Measurements from ENCODE around the gene SORCS3. TPM values are rescaled to one million over a fixed set of nuclear protein-coding genes. Genes with fewer than 3 reads are reported as not detected.

Gene SORCS3
- polyA plus RNA-seq, 3 donors: 3.6 to 5.7 (median 4.6) TPM

DNA sequence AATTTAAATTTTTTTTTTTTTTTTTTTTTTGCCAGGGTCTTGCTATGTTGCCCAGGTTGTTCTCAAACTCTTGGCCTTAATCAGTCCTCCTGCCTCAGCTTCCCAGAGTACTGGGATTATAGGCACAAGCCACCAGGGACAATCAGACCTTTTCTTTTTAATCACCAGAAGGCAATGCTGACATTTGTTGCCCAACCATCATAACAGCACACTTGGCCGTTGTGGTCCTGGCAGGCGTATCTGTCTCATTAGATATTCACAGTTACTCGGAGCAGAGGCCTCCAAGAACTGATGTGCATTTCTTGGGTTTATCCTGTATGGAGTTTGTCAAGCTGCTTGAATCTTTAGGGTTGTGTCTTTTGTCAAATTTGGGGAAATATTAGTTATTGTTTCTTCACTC, 100.0 kb downstream of the SORCS3 start:
- DNase-seq (ENCODE audit: extremely low read depth in 1 of 11, low read depth in 9 of 11, low spot score in 4 of 11): no peak

DNA sequence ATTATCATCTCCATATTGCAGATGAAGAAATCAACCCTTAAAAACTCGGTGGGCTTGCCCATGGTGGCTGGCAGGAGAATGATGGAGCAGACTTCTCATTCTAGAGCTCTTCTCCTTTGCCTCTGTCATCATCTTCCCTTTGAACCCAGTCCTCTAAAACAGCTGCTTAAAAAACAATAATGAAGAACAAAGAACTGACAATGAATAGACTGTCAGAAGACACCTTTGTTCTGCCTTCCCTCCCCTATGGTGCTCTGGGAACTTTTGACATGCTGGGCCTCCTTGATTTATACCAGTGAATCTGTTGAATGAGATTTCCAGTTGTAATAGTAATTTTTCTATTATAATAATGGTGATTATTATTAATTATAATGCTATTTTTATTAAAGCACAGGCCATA, 103.0 kb downstream of the SORCS3 start:
- DNase-seq (ENCODE audit: extremely low read depth in 1 of 11, low read depth in 9 of 11, low spot score in 4 of 11): no peak

DNA sequence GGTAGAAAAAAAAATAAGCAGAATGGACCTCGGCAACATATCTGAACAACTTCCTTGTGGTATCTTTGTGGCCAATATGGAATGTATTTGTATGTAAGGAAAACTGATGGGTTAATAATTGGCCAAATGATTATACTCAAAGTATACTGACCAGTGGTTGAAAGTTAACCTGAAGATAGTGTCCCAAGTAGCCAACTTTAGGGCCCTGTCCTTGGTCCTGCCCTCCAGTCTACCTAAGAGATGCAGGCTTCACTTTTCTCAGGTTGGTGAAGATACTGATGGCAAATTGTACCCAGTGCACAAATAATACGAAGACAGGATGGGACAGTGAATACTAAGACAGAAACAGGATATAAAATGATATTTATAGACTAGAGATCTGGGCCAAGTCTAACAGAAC, 109.2 kb downstream of the SORCS3 start:
- peak in 1 of 11 donors; percentile 20 for DNase-seq (ENCODE audit: extremely low read depth in 1 of 11, low read depth in 9 of 11, low spot score in 4 of 11)

DNA sequence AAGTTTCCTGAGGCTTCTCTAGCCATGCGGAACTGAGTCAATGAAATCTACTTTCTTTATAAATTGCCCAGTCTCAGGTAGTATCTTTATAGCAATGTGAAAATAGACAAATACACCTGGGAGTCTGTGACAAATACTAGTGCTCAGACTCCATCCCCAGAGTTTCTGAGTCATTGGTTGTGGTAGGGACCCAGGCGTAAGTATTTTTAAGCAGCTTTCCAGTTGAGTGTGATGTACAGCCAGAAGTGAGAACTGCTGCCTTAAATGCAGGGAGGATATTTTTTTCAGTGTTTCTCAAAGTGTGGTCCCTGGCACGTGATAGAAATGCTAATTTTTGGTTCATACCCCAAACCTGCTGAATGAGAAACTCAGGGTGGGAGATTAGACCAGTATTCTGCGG, 121.7 kb downstream of the SORCS3 start:
- DNase-seq (ENCODE audit: extremely low read depth in 1 of 11, low read depth in 9 of 11, low spot score in 4 of 11): no peak

DNA sequence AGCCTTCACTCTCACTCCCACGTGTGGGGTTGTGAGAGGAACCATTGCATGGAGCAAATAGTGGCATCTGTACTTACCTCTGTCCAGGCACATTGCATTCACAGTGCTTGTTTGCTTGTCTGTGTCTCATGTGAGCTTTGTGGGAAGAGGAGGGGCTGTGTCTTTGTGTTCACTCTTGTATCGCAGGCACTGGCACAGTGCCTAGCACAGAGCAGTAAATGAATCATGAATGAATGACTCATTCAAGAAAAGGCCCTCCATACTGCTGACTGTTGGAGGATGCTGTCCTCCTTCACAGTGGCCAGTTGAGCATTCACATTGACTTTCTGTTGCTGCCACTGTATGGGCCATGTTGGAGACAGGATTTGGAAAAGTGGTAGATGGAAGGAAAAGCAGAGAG, 125.3 kb downstream of the SORCS3 start:
- DNase-seq (ENCODE audit: extremely low read depth in 1 of 11, low read depth in 9 of 11, low spot score in 4 of 11): no peak

DNA sequence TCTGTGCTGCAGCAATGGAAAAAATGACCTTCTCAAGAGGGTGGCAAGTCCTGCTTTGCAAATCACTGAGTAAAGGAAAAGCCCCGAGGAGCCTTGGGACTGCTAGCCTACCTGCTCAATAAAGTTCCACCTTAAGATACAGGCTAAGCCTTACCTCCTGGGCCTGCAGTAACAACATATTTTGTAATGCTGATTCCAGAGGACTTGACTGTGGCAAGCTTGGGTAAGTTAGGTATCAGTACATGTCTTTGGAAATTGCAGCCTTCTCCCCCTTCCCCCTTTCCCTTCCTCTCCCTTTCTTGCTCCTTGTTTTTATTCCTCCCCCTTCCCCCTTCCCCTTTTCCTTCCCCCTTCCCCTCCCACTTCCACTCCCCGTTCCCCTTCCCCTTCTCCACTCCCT, 126.2 kb downstream of the SORCS3 start:
- DNase-seq (ENCODE audit: extremely low read depth in 1 of 11, low read depth in 9 of 11, low spot score in 4 of 11): no peak

GRCh38 chr10:104767745-104768144, 126.7 kb downstream of the SORCS3 start:
- DNase-seq (ENCODE audit: extremely low read depth in 1 of 11, low read depth in 9 of 11, low spot score in 4 of 11): no peak

GRCh38 chr10:104773105-104773504, 132.0 kb downstream of the SORCS3 start:
- no peak for DNase-seq (ENCODE audit: extremely low read depth in 1 of 11, low read depth in 9 of 11, low spot score in 4 of 11)

DNA sequence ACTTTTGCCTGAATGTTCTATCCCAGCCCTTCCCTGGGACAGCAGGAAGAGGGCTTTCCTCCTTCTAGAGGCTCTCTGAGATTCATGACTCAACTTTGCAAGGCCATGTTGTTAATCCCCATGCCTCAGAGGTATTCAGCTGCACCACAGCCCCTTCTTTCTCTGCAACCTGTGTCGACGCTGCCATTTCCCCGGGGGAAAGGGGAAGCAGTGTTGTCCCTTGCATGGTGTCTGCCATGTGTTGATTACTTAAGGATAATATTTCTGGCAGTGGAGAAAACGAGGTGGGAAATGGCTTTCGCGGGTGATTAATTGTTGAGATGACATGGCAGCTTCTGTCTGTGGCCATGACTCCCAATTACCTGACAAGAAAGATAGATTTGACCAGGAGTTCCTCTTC, 133.1 kb downstream of the SORCS3 start:
- DNase-seq (ENCODE audit: extremely low read depth in 1 of 11, low read depth in 9 of 11, low spot score in 4 of 11): no peak

GRCh38 chr10:104777086-104777799, 136.2 kb downstream of the SORCS3 start:
- DNase-seq (ENCODE audit: extremely low read depth in 1 of 11, low read depth in 9 of 11, low spot score in 4 of 11): no peak

DNA sequence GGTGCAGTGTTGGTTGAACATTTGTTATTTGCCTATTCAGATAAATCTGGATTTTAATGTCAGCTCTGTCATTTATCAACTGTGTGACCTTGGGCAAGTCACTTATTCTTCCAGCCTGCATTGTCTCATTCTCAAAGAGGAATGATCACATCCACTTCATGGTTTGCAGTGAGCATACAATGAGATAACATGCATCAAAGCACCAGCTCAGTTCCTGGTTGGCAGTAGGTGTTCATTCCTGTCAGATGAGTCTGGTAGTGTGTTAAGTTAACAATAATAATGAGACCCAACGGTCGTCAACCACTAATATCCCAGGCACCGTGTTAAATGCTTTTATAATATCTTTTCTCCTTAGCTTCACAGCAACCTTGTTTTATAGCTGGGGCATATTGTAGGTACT, 137.3 kb downstream of the SORCS3 start:
- DNase-seq (ENCODE audit: extremely low read depth in 1 of 11, low read depth in 9 of 11, low spot score in 4 of 11): no peak

DNA sequence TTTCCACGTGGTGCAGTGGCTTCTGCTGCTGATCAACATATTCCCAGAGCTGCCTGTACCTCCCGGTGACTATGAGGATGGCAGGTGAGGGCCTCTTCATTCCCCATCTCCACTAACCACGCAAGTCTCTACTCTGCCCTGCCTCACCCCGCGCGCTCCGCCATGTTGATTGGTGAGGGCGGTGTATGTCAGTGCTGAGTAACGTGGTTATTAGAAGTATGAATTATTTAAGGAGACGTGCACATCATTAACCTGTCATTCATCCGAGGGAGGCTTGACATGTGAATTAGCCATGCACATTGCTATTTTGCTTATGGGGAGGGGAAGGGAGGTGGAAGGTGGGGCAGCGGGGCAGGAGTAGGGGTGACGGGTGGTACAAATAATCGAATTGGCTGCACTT, 138.6 kb downstream of the SORCS3 start:
- no peak for DNase-seq (ENCODE audit: extremely low read depth in 1 of 11, low read depth in 9 of 11, low spot score in 4 of 11)

DNA sequence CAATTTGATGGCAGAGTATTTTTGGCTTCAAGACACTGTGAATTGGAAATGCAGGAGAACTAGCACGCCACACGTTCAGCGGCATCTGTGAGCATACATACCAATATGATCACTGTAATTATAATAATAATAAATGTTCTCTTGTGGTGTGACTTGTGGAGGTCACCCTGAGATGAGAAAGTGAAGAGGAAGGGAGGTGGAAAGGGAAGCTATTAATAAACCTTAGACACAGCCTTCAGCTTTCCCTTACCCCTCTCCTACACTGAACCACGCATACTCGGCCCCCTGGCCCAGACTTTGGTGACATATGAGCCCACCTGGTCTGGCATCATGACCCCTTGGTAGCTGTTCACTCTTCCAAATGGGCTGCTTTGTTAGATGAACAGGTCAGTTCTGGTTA, 139.1 kb downstream of the SORCS3 start:
- no peak for DNase-seq (ENCODE audit: extremely low read depth in 1 of 11, low read depth in 9 of 11, low spot score in 4 of 11)

- no peak for DNase-seq (ENCODE audit: extremely low read depth in 1 of 11, low read depth in 9 of 11, low spot score in 4 of 11)
Observed at GRCh38 chr10:104780946-104781595, 140.0 kb downstream of the SORCS3 start.

DNA sequence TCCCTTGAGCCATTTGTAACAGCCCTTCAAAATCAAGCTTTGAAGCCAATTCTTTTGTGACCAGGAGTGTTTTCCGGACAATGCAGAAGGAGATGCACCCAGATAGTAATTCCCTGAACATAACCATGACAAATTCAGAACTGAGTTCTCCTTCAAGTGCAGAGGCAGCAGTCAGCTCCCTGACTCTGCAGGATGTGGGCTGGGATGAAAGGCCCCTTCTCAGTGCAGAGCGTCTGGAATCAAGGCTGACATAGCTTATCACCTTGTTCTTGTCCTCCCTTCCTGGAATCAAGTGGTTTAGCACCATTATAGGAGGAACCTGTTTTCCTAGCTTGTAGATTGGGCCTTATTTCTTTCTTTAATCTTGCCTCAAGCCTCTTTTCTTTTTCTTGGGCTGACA, 143.4 kb downstream of the SORCS3 start:
- no peak for DNase-seq (ENCODE audit: extremely low read depth in 1 of 11, low read depth in 9 of 11, low spot score in 4 of 11)

GRCh38 chr10:104791471-104791870, 150.4 kb downstream of the SORCS3 start:
- no peak for DNase-seq (ENCODE audit: extremely low read depth in 1 of 11, low read depth in 9 of 11, low spot score in 4 of 11)

GRCh38 chr10:104795411-104795810, 154.3 kb downstream of the SORCS3 start:
- DNase-seq (ENCODE audit: extremely low read depth in 1 of 11, low read depth in 9 of 11, low spot score in 4 of 11): no peak

- DNase-seq (ENCODE audit: extremely low read depth in 1 of 11, low read depth in 9 of 11, low spot score in 4 of 11): no peak
Observed at GRCh38 chr10:104796823-104797222, 155.7 kb downstream of the SORCS3 start.

- DNase-seq (ENCODE audit: extremely low read depth in 1 of 11, low read depth in 9 of 11, low spot score in 4 of 11): no peak
Observed at GRCh38 chr10:104802941-104803340, 161.9 kb downstream of the SORCS3 start.

GRCh38 chr10:104804880-104805279, 163.8 kb downstream of the SORCS3 start:
- DNase-seq (ENCODE audit: extremely low read depth in 1 of 11, low read depth in 9 of 11, low spot score in 4 of 11): no peak

GRCh38 chr10:104806801-104807200, 165.7 kb downstream of the SORCS3 start:
- DNase-seq (ENCODE audit: extremely low read depth in 1 of 11, low read depth in 9 of 11, low spot score in 4 of 11): no peak

Measured in renal cortex interstitium (tissue), 11 donors.